ENCODE results near the gene PIP4K2A. TPM values are rescaled to one million over a fixed set of nuclear protein-coding genes. Genes with fewer than 3 reads are reported as not detected.

The PIP4K2A gene
- total and polyA plus RNA-seq, 2 of the 8 experiments (the other 6 are each of a cell fraction or from before 2014, with no cell fraction given) = 19.0 to 60.9 TPM

DNA sequence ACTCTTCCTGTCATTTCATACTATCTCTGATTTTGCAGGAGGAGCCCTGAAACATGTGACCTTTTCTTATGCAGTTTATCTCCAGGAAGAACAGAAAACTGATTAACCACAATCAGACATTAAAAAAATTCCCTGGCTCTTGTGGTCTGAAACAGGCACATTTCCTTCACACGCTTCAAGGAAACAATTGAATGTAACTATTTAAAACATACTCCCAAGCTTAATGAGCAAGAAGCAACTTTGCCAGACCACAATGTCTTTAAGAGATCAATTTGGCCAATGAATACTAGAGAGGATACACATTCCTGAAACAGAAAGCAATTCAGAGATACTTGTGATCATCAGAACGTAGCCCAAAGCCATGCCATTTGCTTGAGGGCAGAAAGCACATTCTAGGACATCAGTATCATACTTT lies 65.8 kb downstream of the PIP4K2A start:
- no peak overlapping the region for H3K4ac ChIP-seq (replicated peaks; ENCODE audit: insufficient read length, low read depth, low read length)
- no peak overlapping the region for H3K27ac ChIP-seq (ENCODE audit: low read depth, low read length)
- no peaks in the 10 kb centered on the region for H3K9me3 ChIP-seq (ENCODE audit: insufficient read depth in 2 of 2, low read depth in 1 of 2, low read length in 1 of 2)
- TF ChIP-seq POU5F1 (IDR thresholded peaks at IDR 0.05; ENCODE audit: low read depth, low read length) (no peak), FOSL1 (IDR thresholded peaks at IDR 0.05; ENCODE audit: insufficient read depth, low read depth, low read length) (no peak), CBX8 (IDR thresholded peaks at IDR 0.05; ENCODE audit: borderline replicate concordance, low read depth, low read length) (no peak), TAF1 (IDR thresholded peaks at IDR 0.05; ENCODE audit: low read depth, low read length) (no peak), SAP30 (IDR thresholded peaks at IDR 0.05; ENCODE audit: insufficient read depth, insufficient replicate concordance, low read length) (no peak), ASH2L (IDR thresholded peaks at IDR 0.05; ENCODE audit: low read length) (no peak), SIRT6 (IDR thresholded peaks at IDR 0.05; ENCODE audit: low read length) (no peak)
- TF ChIP-seq, protein P1, sequence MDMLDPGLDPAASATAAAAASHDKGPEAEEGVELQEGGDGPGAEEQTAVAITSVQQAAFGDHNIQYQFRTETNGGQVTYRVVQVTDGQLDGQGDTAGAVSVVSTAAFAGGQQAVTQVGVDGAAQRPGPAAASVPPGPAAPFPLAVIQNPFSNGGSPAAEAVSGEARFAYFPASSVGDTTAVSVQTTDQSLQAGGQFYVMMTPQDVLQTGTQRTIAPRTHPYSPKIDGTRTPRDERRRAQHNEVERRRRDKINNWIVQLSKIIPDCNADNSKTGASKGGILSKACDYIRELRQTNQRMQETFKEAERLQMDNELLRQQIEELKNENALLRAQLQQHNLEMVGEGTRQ (IDR thresholded peaks at IDR 0.05; ENCODE audit: low read length) = no peak
- no peak overlapping the region for H2BK5ac ChIP-seq (ENCODE audit: low read depth, low read length)
- ChIA-PET POLR2A (ENCODE audit: partially characterized antibody) (no interaction called here), CTCF (ENCODE audit: partially characterized antibody) (interaction anchor here (2.2 kb wide), 1 partner anchor 18 kb away, joined by 6 read pairs; no protein-coding TSS in a partner anchor)
- no peaks in the 10 kb centered on the region for H3K27me3 ChIP-seq (replicated peaks in 1 of 4; ENCODE audit: control insufficient read depth in 3 of 4, extremely low read depth in 1 of 4, insufficient read depth in 3 of 4, low read length in 3 of 4)
- H2AK5ac ChIP-seq (ENCODE audit: low read depth, low read length) = no peak overlapping the region
- no peak overlapping the region for H3K4me2 ChIP-seq (ENCODE audit: insufficient read depth in 1 of 2, low read depth in 2 of 2, low read length in 2 of 2)
- no peak overlapping the region for H4K91ac ChIP-seq (replicated peaks; ENCODE audit: insufficient read length, low read length)
- peaks cover 12% of the 10 kb centered on the region for H3K79me1 ChIP-seq (ENCODE audit: low read depth, low read length)
- no peak overlapping the region for H3K18ac ChIP-seq (ENCODE audit: extremely low read depth, low read length)
- H3K14ac ChIP-seq (ENCODE audit: insufficient read length) = no peak overlapping the region
- no peak overlapping the region for H2BK12ac ChIP-seq (ENCODE audit: low read depth, low read length)
- H2BK20ac ChIP-seq (ENCODE audit: low read length) = no peak overlapping the region
- H3K4me1 ChIP-seq (replicated peaks in 1 of 4; ENCODE audit: control insufficient read depth in 3 of 4, insufficient read depth in 4 of 4, low read length in 3 of 4) = peaks cover 0 to 6% (median 4%) of the 10 kb centered on the region in 4 experiments; a peak in 3 of 7 replicates
- H3K9ac ChIP-seq (replicated peaks in 1 of 4; ENCODE audit: extremely low read depth in 1 of 4, low read depth in 3 of 4, low read length in 3 of 4) = no peak overlapping the region
- no peak overlapping the region for H4K8ac ChIP-seq (ENCODE audit: extremely low read depth, insufficient read depth, low read length)
- no peak overlapping the region for H2BK15ac ChIP-seq (ENCODE audit: low read length)
- no peak overlapping the region for H3K56ac ChIP-seq (replicated peaks; ENCODE audit: insufficient read length, low read depth, low read length)
- H3K23ac ChIP-seq (ENCODE audit: insufficient read length) = no peak overlapping the region
- peaks cover 0 to 2% of the 10 kb centered on the region in 2 experiments for H4K20me1 ChIP-seq (replicated peaks in 1 of 2; ENCODE audit: control insufficient read depth in 1 of 2, insufficient read depth in 2 of 2, low read length in 2 of 2)
- H3K79me2 ChIP-seq (ENCODE audit: control insufficient read depth in 1 of 2, insufficient read depth in 2 of 2, low read length in 2 of 2) = peaks cover 0 to 89% of the 10 kb centered on the region in 2 experiments; a peak in 2 of 4 replicates
- FAIRE-seq (no peak), DNase-seq (ENCODE audit: low read depth in 1 of 2, low spot score in 2 of 2) (no peak)
- H3K4me3 ChIP-seq (ENCODE audit: extremely low read depth in 1 of 4, insufficient read depth in 2 of 4, low read depth in 3 of 4, low read length in 4 of 4) = no peak overlapping the region
- no peaks in the 10 kb centered on the region for H3K36me3 ChIP-seq (ENCODE audit: control insufficient read depth in 2 of 4, insufficient read depth in 4 of 4, low read length in 3 of 4)
- 70% methylated on average over 2 of the region's 2 CpGs; no CpG with 5 or more reads in 1 of the 2 experiments for WGBS, 2 experiments (ENCODE audit: extremely low coverage in 1 of 2, insufficient coverage in 1 of 2, insufficient read length in 1 of 2, insufficient replicate concordance in 2 of 2, low coverage in 1 of 2, low lambda C conversion rate in 2 of 2, missing lambda C conversion rate in 1 of 2)
- no peak overlapping the region for H2BK120ac ChIP-seq (replicated peaks; ENCODE audit: low read depth, low read length)
- no peak overlapping the region for H4K5ac ChIP-seq (ENCODE audit: insufficient read length, low read depth, low read length)
- no peaks in the 10 kb centered on the region for H3K23me2 ChIP-seq (ENCODE audit: low read depth, low read length)
- H2AFZ ChIP-seq (ENCODE audit: low read length) = no peak overlapping the region

Measured in H1 (cell line).